Right renal pelvis (tissue), 4 donors: ENCODE data around the gene PIR. TPM values are rescaled to one million over a fixed set of nuclear protein-coding genes. Genes with fewer than 3 reads are reported as not detected.

Source experiments
- DNase-seq, 4 donors: peaks; one replicate each; pipeline ENCODE4 v3.0.0-alpha.2; 2013; ENCODE audit warnings: low read depth in 4 of 4, low spot score in 3 of 4, missing footprints in 1 of 4
- polyA plus RNA-seq, 4 donors: library from polyadenylated mRNA; unstranded; fragments of 120-200 nt; gene quantifications; one replicate each; pipeline ENCODE4 v1.2.1, GENCODE V29; 2013; ENCODE audit not compliant: insufficient read length in 4 of 4

Gene PIR
- polyA plus RNA-seq = 1 to 10 TPM; 3.6 to 5.5 (median 5.1) TPM

DNA sequence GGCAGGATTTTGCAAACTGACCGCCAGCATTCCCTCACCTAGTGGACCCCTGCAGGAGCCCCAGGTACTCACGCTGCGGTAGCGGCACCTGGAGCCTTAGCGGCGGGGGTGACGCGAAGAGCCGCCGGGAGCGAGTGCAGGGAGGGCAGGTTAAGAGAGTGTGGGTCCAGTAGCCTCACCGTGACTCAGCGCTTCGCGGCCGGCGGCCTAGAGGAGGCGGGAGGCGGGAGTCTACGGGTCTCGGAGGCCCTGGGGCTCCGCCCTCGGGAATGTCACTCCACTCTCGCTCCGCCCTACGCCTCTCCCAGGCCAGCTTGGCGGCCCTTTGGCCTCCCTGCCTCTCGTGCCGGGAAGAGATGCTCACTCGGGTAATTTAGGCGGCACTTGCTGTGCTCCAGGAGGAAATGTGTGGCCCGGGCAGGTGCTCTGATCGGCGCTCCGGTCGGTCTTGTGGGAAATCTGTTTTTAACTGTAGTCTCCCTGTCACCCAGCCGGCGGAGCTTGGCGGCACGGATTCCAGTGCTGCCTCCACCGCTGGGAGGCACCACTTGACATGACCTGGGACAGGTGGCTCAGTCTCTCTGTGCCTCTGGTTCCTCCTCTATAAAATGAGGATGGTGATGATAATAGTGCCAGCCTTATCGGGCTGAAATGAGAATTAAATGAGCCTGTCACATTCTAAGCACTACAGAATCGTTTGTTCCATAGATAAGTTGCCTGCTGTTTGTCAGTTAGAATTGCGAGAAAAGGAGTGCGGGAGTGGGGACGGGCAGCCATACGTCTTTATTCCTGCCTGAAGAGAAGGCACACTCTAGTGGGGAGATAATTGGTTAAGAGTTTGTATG, at the start of gene PIR:
Gene PIR, minus strand, starts transcription at position 216 of the 845 bp plus-strand sequence. CDS start 2,076 bp downstream, outside the sequence.
- peak; percentile 35 to 48 (median 44) for DNase-seq

- no peak for DNase-seq
Observed at GRCh38 chrX:15530318-15530717, 37.2 kb upstream of the PIR start.

GRCh38 chrX:15529165-15529564, 36.0 kb upstream of the PIR start:
- DNase-seq = no peak

- no peak for DNase-seq
Observed at GRCh38 chrX:15525664-15526416, 32.7 kb upstream of the PIR start.

DNA sequence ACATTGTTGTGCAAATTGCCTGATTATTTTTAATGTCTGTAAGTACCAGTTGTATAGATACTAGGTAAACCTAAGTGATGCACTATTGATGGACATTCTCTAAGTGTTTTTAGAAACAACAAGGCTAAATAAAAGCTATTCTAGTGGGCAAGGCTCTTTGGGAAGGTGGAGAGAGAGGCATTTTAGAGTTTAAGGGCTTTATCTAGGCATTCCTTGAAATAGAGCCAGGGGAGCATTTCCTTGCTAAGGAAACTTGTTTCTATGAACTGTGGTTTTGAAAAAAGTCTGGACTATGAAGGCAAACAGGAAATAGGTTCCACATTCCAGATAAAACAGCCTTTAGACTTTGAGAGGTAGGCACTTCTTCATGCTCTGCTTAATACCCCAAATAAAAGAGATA, 31.3 kb upstream of the PIR start:
- peak in 1 of 4 donors; percentile 5 for DNase-seq

GRCh38 chrX:15523088-15523487, 30.0 kb upstream of the PIR start:
- no peak for DNase-seq

- DNase-seq = no peak
Observed at GRCh38 chrX:15522464-15522863, 29.3 kb upstream of the PIR start.

GRCh38 chrX:15515931-15516330, 22.8 kb upstream of the PIR start:
- DNase-seq = no peak

DNA sequence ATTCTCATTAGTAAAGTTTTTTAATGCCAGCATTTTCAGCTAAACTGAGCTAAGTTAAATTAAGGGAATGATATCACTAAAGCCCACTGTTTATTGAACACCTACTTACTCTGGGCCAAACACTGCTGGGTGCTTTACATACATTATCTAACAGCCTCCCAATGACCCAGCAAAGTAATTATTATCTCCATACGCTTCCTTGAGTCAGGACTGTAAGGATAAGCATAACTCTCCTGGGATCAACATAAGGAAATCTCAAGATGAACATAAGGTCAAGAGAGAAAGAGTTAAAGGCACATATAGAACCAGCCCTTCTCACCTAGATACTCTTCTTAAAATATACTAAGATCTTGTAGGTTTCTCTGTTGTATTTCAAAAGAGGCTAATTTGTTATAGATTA, 21.1 kb upstream of the PIR start:
- no peak for DNase-seq

DNA sequence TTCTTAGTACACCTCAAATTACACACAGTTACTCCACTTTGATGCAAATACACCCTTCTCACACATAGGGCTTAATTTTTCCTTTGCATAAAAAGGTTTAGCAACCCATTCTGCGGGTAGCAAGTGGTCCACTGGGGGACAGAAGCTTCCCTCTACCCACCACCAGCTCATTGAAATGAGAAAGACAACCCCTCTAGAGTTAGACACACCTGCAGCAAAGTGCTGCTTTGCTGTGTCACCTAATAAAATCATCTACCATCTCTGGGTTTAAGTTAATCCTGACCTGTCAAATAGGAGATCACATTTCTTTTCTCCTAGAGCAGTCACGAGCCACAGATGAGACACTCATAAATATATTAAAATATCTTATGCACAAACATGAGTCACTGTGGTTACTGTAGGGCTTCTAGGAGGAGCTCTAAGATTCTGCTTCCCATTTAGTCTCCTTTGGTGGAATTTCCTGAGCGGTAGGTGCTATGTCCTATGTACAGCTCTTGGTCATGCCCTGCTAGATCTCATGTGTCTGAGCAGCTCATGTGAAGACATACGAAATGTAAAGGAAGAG, 19.4 kb upstream of the PIR start:
- no peak for DNase-seq

- DNase-seq = no peak
Observed at GRCh38 chrX:15511563-15511962, 18.4 kb upstream of the PIR start.

- DNase-seq = no peak
Observed at GRCh38 chrX:15509845-15510244, 16.7 kb upstream of the PIR start.

DNA sequence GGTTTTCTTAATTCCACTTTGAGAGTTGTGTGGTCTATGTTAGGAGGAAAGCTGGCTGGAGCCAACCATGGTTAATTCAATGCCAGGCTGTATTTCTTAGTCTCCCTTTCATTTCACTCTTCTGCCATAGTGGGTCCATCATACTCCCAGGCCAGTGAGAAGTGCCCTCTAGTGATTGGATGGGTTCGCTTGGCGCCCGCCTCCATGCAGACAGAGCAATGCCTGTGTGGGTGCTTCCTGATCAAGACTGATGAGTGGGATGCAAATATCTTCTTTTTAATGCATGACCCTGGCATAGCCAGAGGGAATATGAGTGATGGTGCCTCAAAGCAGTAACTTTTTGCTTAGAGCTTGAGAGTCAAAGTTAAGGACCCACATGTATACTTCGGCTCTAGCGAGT, 13.9 kb upstream of the PIR start:
- no peak for DNase-seq

DNA sequence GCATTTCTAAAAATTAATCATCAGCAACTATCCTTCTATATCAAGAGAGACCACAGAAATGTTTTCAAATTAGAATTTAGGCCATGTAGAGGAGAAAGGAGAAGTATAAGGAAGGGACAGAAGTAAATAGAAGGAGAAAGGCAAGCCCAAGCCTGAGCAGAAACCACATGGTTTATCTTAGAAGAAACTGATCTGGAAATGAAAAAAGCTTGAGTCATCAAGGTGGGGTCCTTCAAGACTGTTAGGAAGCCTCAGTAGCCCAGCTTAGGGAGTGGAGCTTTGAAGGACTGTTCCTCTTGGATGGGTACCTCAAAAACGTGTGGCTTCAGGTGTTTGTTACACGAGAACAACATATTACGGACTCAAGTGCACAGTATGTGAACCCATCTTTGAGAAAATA, 12.0 kb upstream of the PIR start:
- DNase-seq = no peak

GRCh38 chrX:15504661-15505060, 11.5 kb upstream of the PIR start:
- DNase-seq = no peak

GRCh38 chrX:15501506-15501905, 8.4 kb upstream of the PIR start:
- no peak for DNase-seq

- no peak for DNase-seq
Observed at GRCh38 chrX:15500497-15500966, 7.4 kb upstream of the PIR start, which contains the start of gene BMX. BMX (plus strand) TSS chrX:15500807; CDS start chrX:15508354, 7,547 bp downstream.

DNA sequence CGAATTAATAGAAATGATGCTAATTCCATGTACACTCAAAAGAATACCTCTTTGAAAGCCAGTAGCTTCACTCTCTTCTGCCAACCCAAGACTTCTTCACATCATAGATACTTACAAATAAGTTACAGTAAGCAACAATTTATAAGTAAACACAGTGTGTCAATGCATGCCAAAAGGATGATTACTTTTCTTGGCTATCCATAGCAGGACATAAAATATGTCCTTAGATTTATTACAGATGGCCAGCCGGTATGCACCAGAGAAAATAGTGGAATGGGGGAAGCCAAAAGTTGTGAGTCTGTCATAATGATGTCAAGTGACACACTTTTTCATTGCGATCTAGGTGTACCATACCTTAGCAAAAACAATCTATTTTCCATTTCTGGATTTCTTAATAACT, 6.8 kb upstream of the PIR start:
- no peak for DNase-seq

DNA sequence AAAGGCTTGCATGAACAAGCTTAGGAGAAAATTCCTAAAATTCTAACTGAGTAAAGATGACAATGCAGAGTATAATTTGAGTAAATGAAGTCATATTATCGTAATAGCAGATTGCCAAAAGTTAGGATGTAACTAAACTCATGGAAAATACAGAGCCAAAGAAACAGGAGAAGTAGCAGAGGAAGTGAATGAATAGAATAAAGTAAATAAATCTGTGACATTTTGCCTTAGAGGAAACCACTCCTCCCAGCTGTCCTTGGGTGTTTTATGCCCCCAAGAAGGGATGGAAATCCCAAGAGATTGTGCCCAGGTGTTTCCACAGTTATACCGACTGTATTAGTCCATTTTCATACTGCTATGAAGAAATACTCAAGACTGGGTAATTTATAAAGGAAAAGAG, 5.6 kb upstream of the PIR start:
- DNase-seq = no peak

GRCh38 chrX:15497865-15498264, 4.7 kb upstream of the PIR start:
- DNase-seq = peak in 1 of 4 donors; percentile 11

DNA sequence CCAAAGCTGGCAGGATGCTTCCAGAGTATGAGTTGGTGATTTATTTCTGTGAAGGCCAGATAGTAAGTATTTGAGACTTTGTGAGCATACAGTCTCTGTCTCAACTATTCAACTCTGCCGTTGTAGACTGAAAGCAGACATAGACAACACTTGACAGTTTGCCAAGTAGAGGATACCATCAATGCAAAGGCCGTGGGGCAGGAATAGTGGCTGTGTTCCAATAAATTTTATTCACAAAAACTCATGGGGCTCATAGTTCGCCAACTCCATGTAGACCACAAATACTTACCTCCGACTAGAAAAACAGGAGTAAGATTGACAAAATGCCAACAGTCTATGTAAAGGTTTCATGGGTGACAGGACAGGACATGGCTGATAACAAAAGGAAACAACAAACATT, 3.7 kb upstream of the PIR start:
- DNase-seq = no peak
